Kidney (tissue), 14 donors: Measurements from ENCODE around the gene TMEM208. TPM values are rescaled to one million over a fixed set of nuclear protein-coding genes. Genes with fewer than 3 reads are reported as not detected.

Source experiments
- DNase-seq, 5 donors: peaks; one replicate each; pipeline ENCODE4 v3.0.0-alpha.2; 2013 to 2020
- FAIRE-seq: peaks from 2 replicates; lab custom pipeline; 2012; peaks lifted over from hg19 to GRCh38; lab: Jason Lieb, UNC
- H3K27ac ChIP-seq, 2 donors: one replicate each; pipeline ENCODE4 v1.7.0; 2013; ENCODE audit warnings: low read depth in 2 of 2, low read length in 2 of 2, inconsistent platforms in 1 of 2
- H3K27me3 ChIP-seq: one replicate; pipeline ENCODE4 v1.7.1; 2013; ENCODE audit warnings: low read length, inconsistent platforms; ENCODE audit not compliant: control insufficient read depth, insufficient read depth
- H3K36me3 ChIP-seq, 3 donors: one replicate each; pipeline versions ENCODE4 v1.7.0 to v1.7.1; 2013; ENCODE audit warnings: low read length in 3 of 3, control low read depth in 1 of 3, inconsistent platforms in 1 of 3; ENCODE audit not compliant: insufficient read depth in 3 of 3, control insufficient read depth in 2 of 3
- H3K4me1 ChIP-seq, 3 donors: one replicate each; pipeline versions ENCODE4 v1.7.0 to v1.7.1; 2013; ENCODE audit warnings: low read length in 3 of 3, inconsistent platforms in 1 of 3, low read depth in 1 of 3; ENCODE audit not compliant: control insufficient read depth in 2 of 3, insufficient read depth in 2 of 3
- H3K4me3 ChIP-seq, 3 donors: one replicate each; pipeline versions ENCODE4 v1.7.0 to v1.8.1; 2013; ENCODE audit warnings: low read length in 3 of 3, control low read depth in 1 of 3, inconsistent platforms in 1 of 3
- H3K9ac ChIP-seq, 3 donors: one replicate each; pipeline versions ENCODE4 v1.7.0 to v1.7.1; 2013; ENCODE audit warnings: low read length in 3 of 3, control low read depth in 1 of 3, inconsistent platforms in 1 of 3
- H3K9me3 ChIP-seq, 3 donors: one replicate each; pipeline versions ENCODE4 v1.7.0 to v1.7.1; 2013; ENCODE audit warnings: low read length in 3 of 3, control low read depth in 1 of 3, inconsistent platforms in 1 of 3; ENCODE audit not compliant: control insufficient read depth in 2 of 3, insufficient read depth in 1 of 3
- intact Hi-C: fragments of 100-400 bp; cut with DNase I; formaldehyde crosslinking; loops from one replicate; pipeline ENCODE4 v1.11.1; 2022
- microRNA-seq: library from miRNA; unstranded; fragments of <30 nt; microRNA quantifications from one replicate; pipeline ENCODE4 v1.2.0, GENCODE V29; 2020
- polyA plus RNA-seq: library from polyadenylated mRNA; stranded (reverse); fragments of 350-450 nt; fragmentation: Illumina TruSeq; extraction: RNeasy Lipid Tissue Mini Kit (QIAGEN cat#74804); gene quantifications from one replicate; pipeline ENCODE4 v1.2.3, GENCODE V29; 2014; ENCODE audit warnings: low read depth, low replicate concordance; ENCODE audit not compliant: insufficient read depth
- total RNA-seq: library from RNA; stranded (reverse); fragmentation: NEBNext Ultra II Directional; extraction: Animal tissue kit (Norgen Biotek cat#: 25700); gene quantifications from one replicate; pipeline ENCODE4 v1.2.1, GENCODE V29; 2021
- TF ChIP-seq, protein P1 (sequence below): IDR thresholded peaks from 3 replicates; pipeline ENCODE4 v1.5.1; 2012; ENCODE audit warnings: mild to moderate bottlenecking, moderate library complexity, borderline replicate concordance; ENCODE audit not compliant: insufficient read depth; ENCODE audit errors: extremely low read depth
- donor health status: control.
- donor health status: control.
- donor health status: control.
- donor health status: control.
- donor health status: control.
- donor health status: DM: yes; HTN: yes; CAD: no.
- donor health status: Normal renal cell carcinoma (clear cell type).

Gene TMEM208
- total and polyA plus RNA-seq, 2 donors from 2014 or later: 47.1 to 145 TPM

DNA sequence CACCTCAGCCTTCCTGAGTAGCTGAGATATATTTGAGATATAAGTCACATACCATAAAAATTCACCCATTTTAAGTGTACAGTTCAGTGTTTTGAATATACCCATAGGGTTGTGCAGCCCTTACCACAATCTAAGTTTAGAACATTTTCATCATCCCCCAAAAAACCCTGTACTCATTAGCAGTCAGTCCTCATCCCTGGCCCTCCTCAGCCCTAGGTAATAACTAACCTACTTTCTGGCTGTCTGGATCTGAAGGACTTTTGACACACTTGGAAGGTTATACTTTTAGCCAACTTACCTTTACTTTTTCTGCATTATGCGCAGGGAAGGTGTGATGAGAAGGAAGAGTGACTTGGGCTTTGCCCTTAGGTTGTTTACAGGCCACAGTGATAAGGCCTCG is 48.4 kb downstream of the TMEM208 start:
- Histone ChIP-seq H3K9ac (no peak overlapping the region), H3K4me1 (peaks cover 0 to 2% (median 0%) of the 10 kb centered on the region in 3 donors), H3K27ac (no peak overlapping the region), H3K9me3 (no peaks in the 10 kb centered on the region), H3K36me3 (no peaks in the 10 kb centered on the region), H3K27me3 (no peaks in the 10 kb centered on the region), H3K4me3 (no peak overlapping the region)
- TF ChIP-seq, protein P1, sequence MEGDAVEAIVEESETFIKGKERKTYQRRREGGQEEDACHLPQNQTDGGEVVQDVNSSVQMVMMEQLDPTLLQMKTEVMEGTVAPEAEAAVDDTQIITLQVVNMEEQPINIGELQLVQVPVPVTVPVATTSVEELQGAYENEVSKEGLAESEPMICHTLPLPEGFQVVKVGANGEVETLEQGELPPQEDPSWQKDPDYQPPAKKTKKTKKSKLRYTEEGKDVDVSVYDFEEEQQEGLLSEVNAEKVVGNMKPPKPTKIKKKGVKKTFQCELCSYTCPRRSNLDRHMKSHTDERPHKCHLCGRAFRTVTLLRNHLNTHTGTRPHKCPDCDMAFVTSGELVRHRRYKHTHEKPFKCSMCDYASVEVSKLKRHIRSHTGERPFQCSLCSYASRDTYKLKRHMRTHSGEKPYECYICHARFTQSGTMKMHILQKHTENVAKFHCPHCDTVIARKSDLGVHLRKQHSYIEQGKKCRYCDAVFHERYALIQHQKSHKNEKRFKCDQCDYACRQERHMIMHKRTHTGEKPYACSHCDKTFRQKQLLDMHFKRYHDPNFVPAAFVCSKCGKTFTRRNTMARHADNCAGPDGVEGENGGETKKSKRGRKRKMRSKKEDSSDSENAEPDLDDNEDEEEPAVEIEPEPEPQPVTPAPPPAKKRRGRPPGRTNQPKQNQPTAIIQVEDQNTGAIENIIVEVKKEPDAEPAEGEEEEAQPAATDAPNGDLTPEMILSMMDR: no peak
- DNase-seq: no peak
- FAIRE-seq: no peak
- intact Hi-C loops: no loop called here

DNA sequence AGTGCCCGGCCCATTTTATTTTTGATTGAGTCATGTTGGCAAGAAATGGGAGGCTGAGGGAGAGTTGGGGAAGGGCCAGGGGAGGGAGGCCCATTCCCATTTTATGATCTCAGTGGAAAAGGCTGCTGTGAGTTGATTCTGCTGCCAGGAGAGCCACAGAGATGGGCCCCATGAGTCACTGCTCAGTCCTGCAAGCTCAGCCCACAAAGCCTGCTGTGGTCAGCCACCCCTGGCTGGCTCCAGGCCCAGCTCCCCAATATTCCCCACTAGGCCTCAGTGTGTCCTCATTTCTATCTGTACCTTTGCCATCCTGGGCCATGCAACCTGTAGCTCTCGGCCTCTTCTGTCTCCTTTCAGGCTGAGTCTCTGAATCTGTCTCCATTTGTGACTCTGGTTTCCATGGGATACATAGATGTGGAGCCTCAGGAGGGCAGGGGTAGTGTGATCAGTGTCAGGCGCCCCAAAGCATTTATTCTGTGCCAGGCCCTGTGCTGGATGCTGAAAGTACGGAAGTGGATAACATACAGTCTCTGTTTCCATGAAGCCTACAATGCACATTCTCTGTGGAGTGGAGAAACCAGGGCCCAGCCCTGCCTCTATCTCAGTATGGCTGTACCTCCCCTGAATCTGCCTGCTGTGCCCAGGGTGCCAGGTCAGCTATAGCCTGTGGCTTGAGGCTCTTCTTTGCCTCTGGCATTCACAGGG is 50.5 kb downstream of the TMEM208 start:
- H3K36me3 ChIP-seq: no peaks in the 10 kb centered on the region
- no peak overlapping the region for H3K9ac ChIP-seq
- TF ChIP-seq, protein P1: no peak
- no peak overlapping the region for H3K4me3 ChIP-seq
- H3K9me3 ChIP-seq: no peaks in the 10 kb centered on the region
- FAIRE-seq: no peak
- intact Hi-C loops: no loop called here
- no peak overlapping the region for H3K27ac ChIP-seq
- H3K4me1 ChIP-seq: peaks cover 0 to 2% (median 0%) of the 10 kb centered on the region in 3 donors
- no peaks in the 10 kb centered on the region for H3K27me3 ChIP-seq
- peak in 1 of 5 donors; percentile 79 for DNase-seq

DNA sequence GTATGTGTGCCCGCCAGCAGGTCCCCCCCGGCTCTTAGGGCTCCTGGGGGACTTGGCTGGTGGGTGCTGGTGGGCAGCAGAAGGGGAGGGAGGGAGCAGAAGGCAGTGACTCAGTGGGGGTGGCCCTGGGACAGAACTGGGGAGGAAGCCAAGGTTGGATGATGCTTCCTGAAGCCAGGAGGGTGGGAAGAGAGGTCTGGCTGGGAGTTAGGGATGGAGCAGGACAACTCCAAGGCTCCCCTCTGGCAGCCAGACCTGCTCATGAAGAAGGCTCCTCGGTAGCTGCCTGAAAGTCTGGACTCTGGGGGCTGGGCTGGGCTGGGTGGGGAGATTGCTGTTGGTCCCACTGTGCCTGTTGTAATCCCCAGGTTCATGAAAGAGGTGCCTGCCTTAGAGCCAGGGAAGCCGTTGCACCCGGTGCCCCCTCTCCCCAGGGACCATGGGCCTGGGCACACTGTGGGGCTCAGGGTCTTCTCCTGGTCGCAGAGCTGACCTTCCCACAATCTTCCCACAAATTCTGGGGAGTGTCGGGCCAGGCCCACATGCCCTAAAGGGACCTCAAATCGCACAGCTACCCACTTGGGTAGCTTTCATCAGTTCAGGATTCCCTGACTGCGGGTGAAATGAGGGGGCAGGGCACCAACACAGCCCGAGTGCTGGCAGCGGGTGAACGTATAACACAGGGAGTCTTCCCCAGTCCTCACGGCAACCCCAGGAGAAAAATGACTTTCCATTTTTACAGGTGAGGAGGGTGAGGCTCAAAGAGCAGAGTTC is 51.3 kb downstream of the TMEM208 start:
- Histone ChIP-seq H3K4me3 (peak overlapping the region in 1 of 3 donors; percentile 37), H3K9me3 (no peaks in the 10 kb centered on the region), H3K27me3 (no peaks in the 10 kb centered on the region), H3K4me1 (peaks cover 0 to 2% (median 0%) of the 10 kb centered on the region in 3 donors), H3K36me3 (no peaks in the 10 kb centered on the region), H3K27ac (no peak overlapping the region), H3K9ac (peak overlapping the region in 1 of 3 donors; percentile 48)
- intact Hi-C loops: no loop called here
- FAIRE-seq: no peak
- TF ChIP-seq, protein P1: no peak
- peak in 2 of 5 donors; percentile 27 to 63 for DNase-seq

Small RNA genes lying within 50 kb of the gene (microRNA-seq; reads per million reads assigned to microRNA genes)
- gene MIR328: 184 reads per million, percentile 62 among the genes with 10 or more reads in this experiment

Other genes starting within 250 kb of the TMEM208 start
- 31.7 TPM for gene CES4A, start 238.5 kb upstream of the TMEM208 start, total RNA-seq
- 14.9 TPM for gene CES4A, start 238.5 kb upstream of the TMEM208 start, polyA plus RNA-seq
- 57.3 TPM for gene CBFB, start 198.0 kb upstream of the TMEM208 start, total RNA-seq
- 9.7 TPM for gene CBFB, start 198.0 kb upstream of the TMEM208 start, polyA plus RNA-seq
- 16.9 TPM for gene PHAF1, start 117.2 kb upstream of the TMEM208 start, total RNA-seq
- gene PHAF1, start 117.2 kb upstream of the TMEM208 start, polyA plus RNA-seq: 14.3 TPM
- gene B3GNT9, start 76.1 kb upstream of the TMEM208 start, total RNA-seq: 16.7 TPM
- 12.1 TPM for gene B3GNT9, start 76.1 kb upstream of the TMEM208 start, polyA plus RNA-seq
- 27.1 TPM for gene TRADD, start 67.2 kb upstream of the TMEM208 start, total RNA-seq
- gene TRADD, start 67.2 kb upstream of the TMEM208 start, polyA plus RNA-seq: 30.2 TPM
- 19.8 TPM for gene FBXL8, start 67.2 kb upstream of the TMEM208 start, total RNA-seq
- 9.5 TPM for gene FBXL8, start 67.2 kb upstream of the TMEM208 start, polyA plus RNA-seq
- gene HSF4, start 62.4 kb upstream of the TMEM208 start, total RNA-seq: 37.9 TPM
- 26.7 TPM for gene HSF4, start 62.4 kb upstream of the TMEM208 start, polyA plus RNA-seq
- 36.4 TPM for gene NOL3, start 56.6 kb upstream of the TMEM208 start, total RNA-seq
- 35.3 TPM for gene NOL3, start 56.6 kb upstream of the TMEM208 start, polyA plus RNA-seq
- gene MATCAP1, start 43.2 kb upstream of the TMEM208 start, total RNA-seq: 38.8 TPM
- gene MATCAP1, start 43.2 kb upstream of the TMEM208 start, polyA plus RNA-seq: 15.5 TPM
- 7.2 TPM for gene EXOC3L1, start 37.0 kb upstream of the TMEM208 start, total RNA-seq
- 9.9 TPM for gene EXOC3L1, start 37.0 kb upstream of the TMEM208 start, polyA plus RNA-seq
- 54.4 TPM for gene E2F4, start 35.0 kb upstream of the TMEM208 start, total RNA-seq
- gene E2F4, start 35.0 kb upstream of the TMEM208 start, polyA plus RNA-seq: 39.1 TPM
- 24.2 TPM for gene ELMO3, start 28.0 kb upstream of the TMEM208 start, total RNA-seq
- 33.1 TPM for gene ELMO3, start 28.0 kb upstream of the TMEM208 start, polyA plus RNA-seq
- gene FHOD1, start 20.4 kb downstream of the TMEM208 start, total RNA-seq: 30.4 TPM
- gene FHOD1, start 20.4 kb downstream of the TMEM208 start, polyA plus RNA-seq: 21.0 TPM
- 1.1 TPM for gene SLC9A5, start 21.8 kb downstream of the TMEM208 start, total RNA-seq
- 0.92 TPM for gene SLC9A5, start 21.8 kb downstream of the TMEM208 start, polyA plus RNA-seq
- gene PLEKHG4, start 52.4 kb downstream of the TMEM208 start, total RNA-seq: 10.1 TPM
- 2.6 TPM for gene PLEKHG4, start 52.4 kb downstream of the TMEM208 start, polyA plus RNA-seq
- gene KCTD19, start 99.6 kb downstream of the TMEM208 start, total RNA-seq: 0.31 TPM
- not detected for gene KCTD19, start 99.6 kb downstream of the TMEM208 start, polyA plus RNA-seq
- gene LRRC36, start 99.7 kb downstream of the TMEM208 start, total RNA-seq: 2.6 TPM
- gene LRRC36, start 99.7 kb downstream of the TMEM208 start, polyA plus RNA-seq: 3.1 TPM
- gene TPPP3, start 166.4 kb downstream of the TMEM208 start, total RNA-seq: 8.2 TPM
- gene TPPP3, start 166.4 kb downstream of the TMEM208 start, polyA plus RNA-seq: 108 TPM
- gene ZDHHC1, start 189.3 kb downstream of the TMEM208 start, total RNA-seq: 23.6 TPM
- gene ZDHHC1, start 189.3 kb downstream of the TMEM208 start, polyA plus RNA-seq: 14.6 TPM
- 139 TPM for gene HSD11B2, start 204.0 kb downstream of the TMEM208 start, total RNA-seq
- gene HSD11B2, start 204.0 kb downstream of the TMEM208 start, polyA plus RNA-seq: 1,022 TPM